HuH-7 (cell line): ENCODE measurements around the gene HEXIM1.
A peak's percentile ranks its signal among the peaks of the same experiment; 100 is the strongest.

ENCODE experiments used
- DNase-seq: peaks from one replicate; pipeline ENCODE4 v3.0.0; 2011; ENCODE audit warnings: low spot score

The HEXIM1 gene

DNA sequence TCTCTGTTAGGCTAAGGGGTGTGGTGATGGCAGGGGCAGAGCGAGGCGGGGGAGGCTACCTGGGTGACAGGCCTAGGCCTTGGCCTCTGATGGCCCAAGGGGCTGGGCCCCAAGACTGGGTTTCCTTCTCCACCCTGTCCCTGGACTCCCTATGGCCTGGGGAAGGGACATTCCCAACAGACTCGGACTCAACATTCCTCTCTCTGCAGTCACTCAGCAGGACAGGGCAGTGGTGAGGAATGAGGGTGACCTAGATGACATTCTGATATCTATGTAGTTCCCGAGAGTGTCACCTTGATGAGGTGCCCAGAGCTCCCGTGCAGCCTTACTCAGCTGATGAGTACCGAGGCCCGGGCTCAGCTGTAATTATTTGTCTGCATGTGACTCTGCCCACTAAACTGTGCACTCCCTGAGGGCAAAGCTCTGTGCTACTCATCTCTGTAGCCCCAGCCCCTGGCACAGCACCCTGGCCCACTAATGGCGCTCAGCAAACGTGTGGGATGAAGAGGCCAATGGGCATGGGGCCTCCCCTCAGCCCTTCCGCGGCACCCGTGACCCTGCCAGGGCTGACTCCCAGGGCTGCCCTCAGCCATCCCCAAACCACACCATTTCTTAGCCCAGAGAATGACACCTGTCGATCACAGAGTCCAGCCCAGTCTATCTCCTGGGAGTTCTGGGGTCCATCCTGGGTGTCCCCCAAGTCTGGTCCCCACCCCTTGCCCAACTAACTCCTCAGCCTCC lies 18.2 kb upstream of the HEXIM1 start:
- no peak for DNase-seq

DNA sequence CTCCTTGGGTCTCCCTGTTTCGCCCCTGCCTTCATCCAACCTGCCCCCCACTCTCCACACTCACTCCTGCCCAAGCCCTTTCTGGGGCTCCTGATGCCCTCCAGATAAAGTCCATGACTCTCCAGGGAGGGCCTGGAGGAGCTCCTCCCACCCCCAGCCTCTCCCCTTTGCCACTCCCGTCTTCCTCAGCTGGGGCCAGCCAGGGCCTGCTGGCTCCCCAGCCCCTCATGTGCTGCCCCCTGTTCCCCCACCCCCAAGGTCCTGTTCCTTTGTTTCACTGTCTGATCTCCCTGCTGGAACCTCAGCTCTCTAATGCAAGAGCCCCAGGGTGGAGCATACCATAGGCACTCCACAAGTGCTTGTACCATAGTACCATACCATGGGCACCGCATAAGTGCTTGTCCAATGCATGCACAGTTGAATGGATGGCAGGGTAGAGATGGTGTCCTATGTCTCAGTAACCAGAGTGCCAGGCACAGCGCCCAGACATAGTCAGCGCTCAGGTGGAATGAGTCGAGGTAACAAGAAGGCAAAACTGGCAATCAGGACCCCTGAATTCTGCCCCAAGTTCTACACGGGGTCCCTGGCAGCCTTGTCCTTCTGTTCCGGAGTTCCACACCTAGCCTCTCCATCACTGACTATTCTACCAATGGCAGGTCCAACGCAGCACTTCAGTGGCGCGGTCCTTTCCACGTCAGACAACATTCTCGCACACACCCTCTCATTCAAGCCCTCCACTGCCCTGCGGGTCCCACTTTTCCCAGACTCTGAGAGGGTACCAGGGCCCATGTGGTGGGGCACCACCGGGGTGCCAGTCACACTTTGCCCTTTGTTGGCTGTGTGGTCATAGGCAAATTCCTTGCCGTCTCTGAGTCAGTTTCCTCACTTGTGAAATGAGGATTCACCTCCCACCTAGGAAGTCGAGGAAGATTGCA lies 17.3 kb upstream of the HEXIM1 start:
- DNase-seq = no peak

DNA sequence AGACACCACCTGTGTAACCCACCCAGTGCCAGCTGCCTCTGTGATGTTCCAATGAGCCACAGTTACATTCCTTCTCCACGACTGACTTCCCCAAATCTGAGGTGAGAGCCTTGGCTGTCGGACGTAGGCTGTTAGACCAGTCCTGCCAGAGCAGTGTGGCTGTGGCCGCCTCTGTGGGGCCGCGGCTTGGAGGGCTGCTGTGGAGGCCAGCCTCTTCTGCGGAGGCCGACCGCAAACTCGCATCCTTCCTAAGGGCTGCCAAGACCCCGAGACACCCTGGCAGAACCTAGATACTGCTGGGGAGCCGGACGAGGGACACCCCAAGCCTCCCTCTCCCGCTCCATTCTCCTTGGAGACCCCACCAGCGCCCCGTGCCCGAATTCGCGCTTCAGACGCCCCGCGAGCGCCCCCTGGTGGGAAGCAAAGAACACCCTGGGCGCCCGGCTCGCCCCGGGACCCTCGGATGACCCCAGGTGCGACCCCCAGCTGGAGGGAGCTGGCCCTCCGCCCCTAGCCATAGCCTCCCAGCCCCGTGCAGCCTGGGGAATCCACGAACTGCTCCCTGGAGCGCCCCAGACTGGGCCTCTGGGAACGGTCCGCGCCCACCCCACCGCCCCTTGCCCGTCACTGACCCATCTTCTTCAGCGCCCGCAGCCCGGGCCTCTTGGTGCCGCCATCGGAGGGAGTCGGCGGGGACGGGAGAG lies 16.5 kb upstream of the HEXIM1 start:
- DNase-seq = peak; percentile 77

DNA sequence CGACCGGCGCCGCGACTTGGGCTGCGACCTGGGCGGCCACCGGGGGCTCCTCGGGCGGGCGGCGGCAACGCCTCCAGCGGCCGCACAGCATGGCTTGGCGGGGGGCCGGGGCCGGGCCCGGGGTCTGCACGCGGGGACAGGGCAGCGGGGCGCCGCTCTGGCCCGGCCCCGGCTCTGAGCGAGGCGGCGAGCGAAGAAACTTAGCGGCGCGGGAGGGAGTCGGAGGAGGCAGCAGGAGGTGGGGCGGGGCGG lies 16.0 kb upstream of the HEXIM1 start, which contains the start of gene PLCD3:
PLCD3 (minus strand) TSS at position 196 of the 252 bp plus-strand sequence; CDS start at position 91, 105 bp downstream.
- no peak for DNase-seq

DNA sequence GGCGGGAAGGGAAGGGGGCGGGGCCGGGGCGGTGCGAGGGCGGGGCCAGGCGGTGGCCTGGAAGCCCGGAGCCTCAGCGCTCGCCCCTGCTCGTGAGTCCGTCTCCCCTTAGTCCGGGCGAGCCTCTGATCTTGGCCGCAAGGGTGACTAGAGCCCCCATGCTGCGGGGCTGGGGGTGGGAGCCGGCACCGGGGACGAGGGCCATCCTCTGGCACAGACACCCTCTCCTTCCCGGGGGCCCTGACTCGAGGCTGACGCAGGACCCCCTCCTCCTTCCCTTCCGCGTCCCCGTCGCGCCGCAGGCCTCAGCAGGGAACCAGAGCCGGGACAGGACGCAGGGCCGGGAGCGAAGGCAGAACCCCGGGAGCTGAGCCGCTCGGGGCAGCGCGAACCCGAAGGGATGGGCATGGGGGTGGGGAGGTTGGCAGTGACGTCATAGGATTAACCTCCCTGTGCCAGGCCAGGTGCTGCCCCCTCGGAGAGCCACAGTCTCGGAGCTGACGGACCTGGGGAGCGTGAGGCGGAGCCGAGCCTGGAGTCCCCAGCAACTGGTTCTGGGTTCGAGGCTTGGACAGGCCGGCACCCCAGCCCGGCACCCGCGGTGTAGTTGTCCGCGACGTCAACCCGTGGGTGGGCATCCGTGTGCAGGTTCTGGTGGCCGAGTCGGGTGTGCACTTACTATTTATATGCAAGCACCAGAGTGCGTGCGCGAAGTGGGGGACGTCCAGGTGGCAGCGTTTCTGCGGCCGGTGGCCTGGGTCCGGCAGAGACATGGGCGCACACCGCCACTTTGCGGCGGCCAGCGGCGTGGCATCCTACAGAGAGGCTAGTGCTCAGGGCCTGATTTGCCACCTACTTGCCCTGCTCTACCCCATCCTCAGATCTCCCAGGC lies 15.5 kb upstream of the HEXIM1 start:
- peak; percentile 96 for DNase-seq

DNA sequence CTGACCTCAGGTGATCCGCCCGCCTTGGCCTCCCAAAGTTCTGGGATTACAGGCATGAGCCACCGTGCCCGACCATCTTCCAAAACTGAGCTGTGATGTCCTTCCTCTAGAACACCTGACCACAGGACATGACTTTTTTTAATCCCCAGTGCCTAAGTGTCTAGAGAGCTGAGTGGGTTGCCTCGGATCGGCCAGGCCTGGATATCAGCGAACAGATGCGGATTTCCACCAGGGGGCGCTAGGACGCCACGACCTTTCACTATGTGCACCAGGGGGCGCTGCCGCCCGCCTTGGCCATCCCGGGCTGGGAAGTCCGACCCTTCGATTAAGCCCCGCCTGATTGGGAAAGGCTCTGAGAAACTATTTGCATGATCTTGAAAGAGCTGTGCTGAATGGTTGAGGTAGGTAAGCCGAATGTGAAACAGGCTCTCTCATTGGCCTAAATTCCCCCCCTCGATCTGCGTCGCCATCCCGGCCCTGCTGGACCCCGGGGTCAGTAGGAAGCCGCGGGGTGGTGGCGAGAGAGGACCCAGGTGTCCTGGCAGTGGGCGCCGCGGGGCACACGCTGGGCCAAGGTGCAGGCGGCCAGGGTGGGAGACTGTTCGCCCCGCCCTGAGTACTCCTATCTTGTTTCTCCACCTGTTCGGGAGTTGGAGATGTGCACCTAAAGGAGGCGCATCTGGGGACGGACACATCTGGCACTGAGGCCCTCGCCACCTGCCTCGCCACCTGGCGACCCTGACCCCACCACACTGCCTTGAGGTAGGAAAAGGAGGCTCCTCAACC lies 12.9 kb upstream of the HEXIM1 start, which contains the start of gene ACBD4:
ACBD4 (plus strand) TSS at position 496 of the 786 bp plus-strand sequence. CDS start 458 bp downstream, outside the sequence.
- DNase-seq = peak; percentile 100

DNA sequence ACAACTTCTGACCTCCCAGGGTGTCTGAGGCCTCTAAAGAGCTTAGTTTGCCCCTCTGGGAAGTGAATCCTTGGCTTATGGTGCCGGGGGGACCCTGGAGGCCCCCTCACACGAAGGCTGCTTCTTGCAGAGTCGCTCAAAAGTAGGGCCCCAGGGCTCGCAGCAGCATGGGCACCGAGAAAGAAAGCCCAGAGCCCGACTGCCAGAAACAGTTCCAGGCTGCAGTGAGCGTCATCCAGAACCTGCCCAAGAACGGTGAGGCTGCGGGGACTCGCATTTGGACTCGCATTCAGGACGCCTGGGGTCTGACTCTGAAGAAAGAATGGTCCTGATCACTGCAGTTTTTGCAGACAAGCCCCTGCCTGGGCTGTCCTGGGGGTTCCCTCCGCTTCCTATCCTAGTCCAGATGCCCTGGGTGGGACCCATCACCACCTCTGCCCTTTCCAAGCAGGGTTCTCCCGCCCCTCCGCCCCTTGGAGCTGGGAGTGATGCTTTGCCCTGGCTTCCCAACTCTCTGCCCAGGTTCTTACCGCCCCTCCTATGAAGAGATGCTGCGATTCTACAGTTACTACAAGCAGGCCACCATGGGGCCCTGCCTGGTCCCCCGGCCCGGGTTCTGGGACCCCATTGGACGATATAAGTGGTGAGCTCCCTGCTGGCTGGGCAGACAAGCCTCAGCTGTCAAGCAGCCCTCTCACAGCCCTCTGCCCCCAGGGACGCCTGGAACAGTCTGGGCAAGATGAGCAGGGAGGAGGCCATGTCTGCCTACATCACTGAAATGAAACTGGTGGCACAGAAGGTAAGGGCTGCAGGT lies 12.1 kb upstream of the HEXIM1 start:
- DNase-seq = no peak

DNA sequence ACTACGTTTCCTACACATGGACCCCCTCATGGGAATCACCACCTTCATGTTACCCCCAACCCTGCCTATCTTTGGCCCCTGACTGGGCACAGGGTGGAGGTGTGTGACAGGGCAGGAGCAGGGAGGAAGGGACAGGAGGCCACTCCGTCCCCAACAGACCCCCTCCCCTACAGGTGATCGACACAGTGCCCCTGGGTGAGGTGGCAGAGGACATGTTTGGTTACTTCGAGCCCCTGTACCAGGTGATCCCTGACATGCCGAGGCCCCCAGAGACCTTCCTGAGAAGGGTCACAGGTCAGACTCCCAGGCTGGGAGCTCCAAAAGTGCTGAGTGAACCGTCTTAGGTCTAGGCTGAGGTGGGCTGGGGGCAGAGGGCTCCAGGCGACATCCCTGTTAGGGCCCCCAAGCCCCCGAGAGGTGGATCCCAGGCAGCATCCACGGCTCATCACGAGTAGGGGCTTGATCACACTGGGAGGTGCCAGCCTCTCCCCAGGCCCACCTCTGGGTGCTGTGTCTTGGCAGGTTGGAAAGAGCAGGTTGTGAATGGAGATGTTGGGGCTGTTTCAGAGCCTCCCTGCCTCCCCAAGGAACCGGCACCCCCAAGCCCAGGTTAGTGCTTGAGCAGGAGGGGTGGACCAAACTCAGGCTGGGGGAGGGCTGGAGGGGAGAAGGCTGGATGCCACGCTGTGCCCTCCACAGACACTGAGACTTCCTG lies 11.3 kb upstream of the HEXIM1 start:
- no peak for DNase-seq

DNA sequence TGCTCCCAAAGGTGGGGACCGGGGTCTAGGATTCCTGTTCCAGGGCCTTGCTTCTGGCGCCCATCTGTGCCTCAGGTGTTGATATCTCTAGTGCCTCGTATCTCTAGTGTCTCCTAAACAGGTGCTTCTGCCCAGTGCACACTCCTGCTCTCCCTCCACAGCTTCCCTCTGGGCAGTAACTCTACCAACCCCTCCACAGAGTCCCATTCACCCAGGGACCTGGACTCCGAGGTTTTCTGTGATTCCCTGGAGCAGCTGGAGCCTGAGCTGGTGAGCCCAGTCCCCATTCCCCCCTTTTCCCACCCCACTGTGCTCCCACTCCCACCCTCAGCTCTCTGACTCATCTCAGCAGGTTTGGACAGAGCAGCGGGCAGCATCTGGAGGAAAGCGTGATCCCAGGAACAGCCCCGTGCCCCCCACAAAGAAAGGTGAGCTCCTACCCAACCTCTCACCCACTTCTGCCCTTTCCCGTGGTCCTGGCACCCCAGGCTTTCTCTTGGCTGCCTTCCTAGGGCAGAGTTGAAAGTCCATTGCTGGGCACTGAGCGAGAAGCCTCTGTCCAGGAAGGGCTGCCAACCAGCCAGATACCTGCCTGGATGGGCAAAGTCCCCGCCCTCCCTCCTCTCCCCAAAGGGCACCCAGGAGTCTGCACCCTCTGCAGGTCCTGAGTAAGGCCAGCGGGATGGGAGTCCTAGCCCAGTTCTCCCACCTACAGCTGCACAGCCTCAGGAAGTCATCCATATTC lies 10.5 kb upstream of the HEXIM1 start:
- no peak for DNase-seq

DNA sequence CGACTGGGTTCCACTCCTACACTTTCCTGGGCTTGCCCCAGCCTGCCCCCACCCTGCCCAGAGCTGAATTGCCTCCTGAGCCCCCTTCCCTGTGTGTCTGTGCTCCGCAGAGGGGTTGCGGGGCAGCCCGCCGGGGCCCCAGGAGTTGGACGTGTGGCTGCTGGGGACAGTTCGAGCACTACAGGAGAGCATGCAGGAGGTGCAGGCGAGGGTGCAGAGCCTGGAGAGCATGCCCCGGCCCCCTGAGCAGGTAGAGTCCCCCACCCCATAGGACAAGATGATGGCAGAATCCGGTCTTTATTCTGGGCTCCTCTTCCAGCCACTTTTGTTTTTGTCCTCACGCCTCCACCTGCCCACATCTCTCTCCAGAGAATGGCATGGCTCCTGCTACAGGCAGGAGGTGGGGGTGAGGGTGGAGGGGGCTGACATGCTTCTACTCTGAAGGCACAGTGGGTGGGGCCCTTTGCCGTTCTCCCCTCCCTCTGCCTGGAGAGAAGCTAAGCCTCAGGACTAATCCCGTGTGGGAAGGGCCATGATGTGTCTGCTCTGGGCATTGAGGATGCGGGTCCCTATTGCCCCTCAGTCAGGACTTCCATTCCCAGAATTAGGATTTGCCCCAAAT lies 9.3 kb upstream of the HEXIM1 start:
- no peak for DNase-seq

DNA sequence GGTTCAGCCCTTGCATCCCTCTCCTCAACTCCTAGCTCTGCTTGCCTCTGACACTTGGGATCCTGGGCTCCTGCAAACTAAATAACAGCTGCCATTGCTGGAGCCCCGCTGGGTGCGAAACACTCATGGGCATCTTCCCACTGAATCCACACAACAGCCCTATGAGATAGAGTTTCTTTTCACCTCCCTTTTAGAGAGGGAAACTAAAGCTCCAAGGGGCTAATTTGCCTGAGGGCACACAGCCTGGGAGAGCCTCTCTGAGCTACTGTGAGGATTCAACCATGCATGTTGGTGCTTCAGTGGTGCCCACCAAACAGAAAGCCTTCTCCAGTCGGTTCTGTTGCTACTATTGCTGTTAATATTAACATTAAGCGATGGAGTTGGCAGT lies 8.7 kb upstream of the HEXIM1 start:
- DNase-seq = no peak

DNA sequence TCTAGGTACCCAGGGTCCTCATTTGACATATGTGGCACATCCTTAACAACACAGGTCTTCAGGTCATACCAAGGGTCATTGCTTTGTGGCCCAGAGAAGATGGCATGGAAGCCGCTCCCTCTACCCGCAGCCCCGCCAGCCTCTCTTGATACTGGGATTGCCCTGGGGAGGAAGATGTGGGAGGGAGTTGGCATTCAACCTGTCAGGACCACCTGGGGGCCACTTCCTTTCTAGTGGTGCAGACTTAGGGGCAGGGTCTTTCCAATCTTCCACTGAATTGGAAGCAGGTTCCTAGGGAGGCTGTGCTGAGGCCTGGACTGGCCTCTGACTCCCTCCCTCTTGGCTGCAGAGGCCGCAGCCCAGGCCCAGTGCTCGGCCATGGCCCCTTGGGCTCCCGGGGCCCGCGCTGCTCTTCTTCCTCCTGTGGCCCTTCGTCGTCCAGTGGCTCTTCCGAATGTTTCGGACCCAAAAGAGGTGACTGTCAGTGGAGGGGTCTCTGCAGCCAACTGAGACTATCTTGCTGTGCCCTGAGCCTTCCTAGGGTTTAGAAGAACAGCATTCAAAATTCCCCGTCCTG lies 5.1 kb upstream of the HEXIM1 start:
- no peak for DNase-seq

DNA sequence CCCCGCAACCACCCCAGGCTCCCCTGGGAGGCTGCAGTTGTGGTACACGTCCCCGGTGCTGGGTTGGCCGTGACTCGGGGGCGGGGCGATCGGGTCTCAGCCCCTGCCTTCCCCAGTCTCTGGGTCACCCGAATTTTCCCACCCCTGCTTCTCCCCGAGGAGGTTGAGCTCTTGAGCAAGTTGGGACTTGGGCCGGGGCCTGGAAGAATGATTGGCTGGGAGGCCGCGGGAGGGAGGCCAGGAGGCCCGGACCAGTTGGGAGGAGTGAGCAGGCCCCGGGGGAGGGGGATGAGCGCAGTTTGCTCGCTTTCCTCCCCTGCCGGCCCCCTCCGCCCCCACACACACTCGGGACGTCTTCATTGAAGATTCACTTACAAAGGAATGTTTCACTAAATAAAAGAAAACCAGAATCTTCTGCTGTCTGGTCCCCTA lies 4.5 kb upstream of the HEXIM1 start:
- no peak for DNase-seq

DNA sequence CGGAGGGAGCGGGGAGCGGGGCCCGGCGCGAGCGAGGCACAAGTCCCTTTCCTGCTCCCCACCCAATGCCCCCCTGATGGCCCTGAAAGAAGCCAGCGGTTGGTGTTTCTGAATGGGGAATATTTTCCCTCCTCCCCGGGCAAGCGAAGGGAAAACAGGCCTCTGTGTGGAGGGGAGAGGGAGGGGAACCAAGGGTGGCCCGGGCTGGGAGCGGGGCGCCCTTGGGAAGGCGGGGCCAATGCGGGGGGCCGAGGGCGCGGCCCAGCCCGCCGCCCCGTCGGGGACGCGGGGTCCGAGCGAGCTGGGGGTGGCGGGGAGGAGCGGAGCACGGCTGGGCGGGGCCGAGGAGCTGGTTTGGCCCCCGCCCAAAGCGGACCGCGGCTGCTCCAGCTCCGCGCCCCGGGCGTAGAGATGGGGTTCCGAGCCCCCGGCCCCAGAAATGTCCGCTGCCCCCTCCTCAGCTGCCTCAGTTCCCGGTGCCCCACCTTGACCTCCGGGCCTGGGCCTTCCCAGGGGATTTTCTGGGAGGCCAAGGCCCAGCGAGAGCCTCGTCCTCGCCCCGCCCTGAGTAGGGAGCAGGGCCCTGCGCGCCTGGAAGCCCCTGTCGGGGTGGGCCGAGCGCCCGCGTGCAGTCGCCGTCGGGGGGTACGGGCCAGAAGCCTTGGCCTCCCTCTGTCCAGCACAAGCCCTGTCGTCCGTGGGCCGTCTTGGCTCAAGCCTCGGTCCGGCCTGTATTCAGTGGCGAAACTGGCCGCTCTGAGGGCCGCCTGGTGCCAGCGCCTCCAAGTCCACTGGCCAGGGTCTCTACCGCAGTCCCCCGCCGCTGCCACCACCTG lies 3.9 kb upstream of the HEXIM1 start:
- no peak for DNase-seq

DNA sequence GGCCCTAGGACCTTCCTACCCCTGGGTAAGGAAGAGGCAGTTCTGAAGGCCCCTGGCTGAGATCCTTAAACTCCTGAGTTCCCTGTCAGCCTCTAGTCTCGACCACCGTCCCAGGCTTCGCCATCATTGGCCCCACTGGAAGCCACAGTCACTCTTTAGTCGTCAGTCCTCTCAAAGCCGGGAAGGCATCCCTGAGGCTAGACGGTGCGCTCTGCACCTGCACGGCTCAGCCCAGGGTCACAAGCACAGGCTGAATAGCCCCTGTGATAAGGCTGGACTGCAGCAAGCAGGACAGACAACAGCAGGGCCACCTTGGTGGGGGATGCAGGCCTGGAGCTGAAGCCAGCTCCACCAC lies 3.3 kb upstream of the HEXIM1 start:
- DNase-seq = no peak

DNA sequence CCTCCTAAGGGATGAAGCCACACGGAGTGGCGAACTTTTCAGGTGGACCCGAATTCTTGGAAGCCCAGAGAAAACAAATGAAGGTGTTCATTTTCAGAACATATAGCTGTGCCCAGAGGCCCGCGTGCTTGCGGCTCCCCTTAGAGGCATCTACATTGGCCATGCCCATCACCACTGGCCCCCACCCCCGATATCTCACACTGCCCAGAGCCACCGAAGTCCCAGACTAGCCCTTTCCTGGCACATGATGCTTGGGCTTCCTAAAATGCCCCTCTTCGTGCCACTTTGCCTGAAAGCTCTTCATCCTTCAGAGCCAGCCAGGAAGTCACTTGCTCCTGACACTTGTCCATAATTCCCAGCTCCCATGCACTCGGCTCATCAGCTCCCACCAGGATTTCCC lies 2.1 kb upstream of the HEXIM1 start:
- DNase-seq = no peak

DNA sequence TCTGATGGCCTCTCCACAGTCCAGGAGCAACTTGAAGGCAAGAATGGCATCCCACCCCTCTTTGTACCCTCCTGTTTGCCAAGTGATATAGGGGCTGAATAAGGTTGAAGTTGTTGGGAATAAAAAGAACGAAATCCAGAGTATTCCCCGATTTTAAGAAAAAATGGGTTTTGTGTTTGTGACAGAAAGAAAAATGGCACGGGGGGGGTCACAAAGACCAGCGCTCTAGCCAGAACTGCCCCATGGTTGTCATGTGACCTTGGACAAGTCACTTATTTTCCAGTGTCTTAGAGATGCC lies 1.7 kb upstream of the HEXIM1 start:
- DNase-seq = no peak
